ENCODE results near the gene KCNQ1. TPM values are rescaled to one million over a fixed set of nuclear protein-coding genes. Genes with fewer than 3 reads are reported as not detected.
A peak's percentile ranks its signal among the peaks of the same experiment; 100 is the strongest.

Gene KCNQ1
- total RNA-seq, 3 donors from 2014 or later = 15.5 to 44.7 (median 37.4) TPM

DNA sequence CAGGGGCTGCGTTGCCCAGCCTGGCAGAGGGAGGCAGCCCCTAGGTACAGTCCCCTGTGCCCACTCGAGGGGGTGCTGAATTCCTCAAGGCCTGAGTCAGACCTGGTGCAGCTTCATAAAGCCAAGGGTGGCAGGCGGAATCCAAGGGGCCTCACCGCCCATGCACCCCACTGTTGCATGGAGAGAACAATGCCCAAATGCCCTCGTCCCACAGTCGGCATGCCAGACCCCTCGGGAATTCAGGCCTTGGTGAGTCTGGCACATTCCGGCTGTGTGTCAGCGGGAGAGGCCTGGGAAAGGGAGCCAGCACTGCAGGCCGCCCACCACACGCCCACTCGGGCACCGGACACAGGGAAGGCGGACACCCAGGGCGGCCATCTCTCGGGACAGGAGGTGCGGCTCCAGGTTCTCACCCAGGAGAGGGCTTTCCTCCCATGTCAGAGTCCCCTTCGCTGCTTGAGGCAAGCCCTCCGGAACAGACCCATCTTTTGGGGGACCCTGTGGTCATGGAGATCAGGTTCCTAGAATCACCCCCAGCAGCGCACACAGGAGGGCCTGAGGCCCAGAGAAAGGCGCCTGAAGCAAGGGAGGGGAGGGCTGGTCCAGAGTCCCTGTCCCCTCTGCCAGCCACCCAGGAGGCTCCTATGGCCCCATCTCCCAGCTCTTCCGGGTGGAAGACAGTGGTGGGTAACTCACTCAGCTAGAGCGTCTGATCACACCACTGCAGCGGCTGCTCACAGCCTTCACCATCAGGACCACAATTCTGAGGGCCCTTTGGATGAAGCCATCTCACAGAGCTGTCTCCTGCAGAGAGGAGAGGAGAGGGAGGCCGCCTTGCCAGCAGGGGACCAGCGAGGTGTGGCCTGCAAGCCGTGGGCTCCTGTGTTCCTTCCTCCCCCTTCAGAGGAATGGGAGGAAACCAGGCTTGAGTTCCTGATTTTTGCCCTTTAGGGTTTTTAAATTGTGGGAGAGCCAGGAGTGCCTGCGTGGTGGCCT lies 286.6 kb downstream of the KCNQ1 start:
- DNase-seq (no peak), ATAC-seq (no peak)
- H3K4me3 ChIP-seq = no peak overlapping the region
- no peaks in the 10 kb centered on the region for H3K4me1 ChIP-seq (ENCODE audit: low read depth)
- TF ChIP-seq, protein P1, sequence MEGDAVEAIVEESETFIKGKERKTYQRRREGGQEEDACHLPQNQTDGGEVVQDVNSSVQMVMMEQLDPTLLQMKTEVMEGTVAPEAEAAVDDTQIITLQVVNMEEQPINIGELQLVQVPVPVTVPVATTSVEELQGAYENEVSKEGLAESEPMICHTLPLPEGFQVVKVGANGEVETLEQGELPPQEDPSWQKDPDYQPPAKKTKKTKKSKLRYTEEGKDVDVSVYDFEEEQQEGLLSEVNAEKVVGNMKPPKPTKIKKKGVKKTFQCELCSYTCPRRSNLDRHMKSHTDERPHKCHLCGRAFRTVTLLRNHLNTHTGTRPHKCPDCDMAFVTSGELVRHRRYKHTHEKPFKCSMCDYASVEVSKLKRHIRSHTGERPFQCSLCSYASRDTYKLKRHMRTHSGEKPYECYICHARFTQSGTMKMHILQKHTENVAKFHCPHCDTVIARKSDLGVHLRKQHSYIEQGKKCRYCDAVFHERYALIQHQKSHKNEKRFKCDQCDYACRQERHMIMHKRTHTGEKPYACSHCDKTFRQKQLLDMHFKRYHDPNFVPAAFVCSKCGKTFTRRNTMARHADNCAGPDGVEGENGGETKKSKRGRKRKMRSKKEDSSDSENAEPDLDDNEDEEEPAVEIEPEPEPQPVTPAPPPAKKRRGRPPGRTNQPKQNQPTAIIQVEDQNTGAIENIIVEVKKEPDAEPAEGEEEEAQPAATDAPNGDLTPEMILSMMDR (IDR thresholded peaks at IDR 0.05) = no peak
- H3K36me3 ChIP-seq (ENCODE audit: low read depth) = no peaks in the 10 kb centered on the region
- no peaks in the 10 kb centered on the region for H3K9me3 ChIP-seq
- intact Hi-C loops (cut with DNase I, micrococcal nuclease) = no loop called here

DNA sequence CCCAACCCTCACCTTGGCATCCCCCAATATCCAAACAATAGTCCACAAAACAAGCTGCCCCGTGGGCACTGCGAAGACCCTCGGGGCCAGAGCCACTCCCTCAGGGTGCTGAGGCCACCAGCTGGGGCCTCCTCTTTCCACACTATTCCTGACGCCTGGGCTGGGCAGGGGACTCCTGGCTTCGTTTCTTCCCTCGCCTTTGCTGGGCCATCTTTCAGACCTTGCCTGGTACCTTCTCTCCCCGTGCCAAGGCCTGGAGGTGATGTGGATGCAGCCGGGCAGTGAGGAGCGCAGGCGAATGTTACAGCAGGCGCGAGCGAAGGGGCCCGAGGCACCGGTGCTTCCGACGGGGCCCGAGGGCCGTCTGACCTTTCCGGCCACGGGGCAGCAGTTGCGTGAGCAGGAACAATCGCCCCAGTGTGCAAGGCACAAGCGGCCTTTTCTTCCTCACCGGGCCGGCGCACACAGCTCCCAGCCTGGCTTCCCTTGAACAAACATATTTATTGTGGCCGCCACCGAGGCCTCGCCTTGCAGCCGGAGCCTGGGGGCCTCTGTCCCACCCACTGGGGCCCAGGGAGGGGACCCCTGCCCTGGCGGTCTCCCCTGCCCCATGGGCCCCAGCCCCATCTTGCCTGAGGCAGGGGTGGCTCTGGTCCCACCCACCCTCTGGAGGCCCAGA lies 287.6 kb downstream of the KCNQ1 start:
- Histone ChIP-seq H3K36me3 (ENCODE audit: low read depth) (no peaks in the 10 kb centered on the region), H3K4me3 (no peak overlapping the region), H3K9me3 (no peaks in the 10 kb centered on the region), H3K4me1 (ENCODE audit: low read depth) (peaks cover 3% of the 10 kb centered on the region)
- TF ChIP-seq, protein P1 (IDR thresholded peaks at IDR 0.05) = no peak
- no peak for ATAC-seq
- intact Hi-C loops (cut with DNase I, micrococcal nuclease) = no loop called here
- no peak for DNase-seq

- H3K4me3 ChIP-seq = no peak overlapping the region
- no peak for ATAC-seq
- intact Hi-C loops (cut with DNase I, micrococcal nuclease) = no loop called here
These were observed 288.3 kb downstream of the KCNQ1 start for GRCh38 chr11:2732940-2733628.

GRCh38 chr11:2734181-2735052 lies 289.6 kb downstream of the KCNQ1 start:
- ATAC-seq = no peak
- H3K9me3 ChIP-seq = no peaks in the 10 kb centered on the region
- intact Hi-C loops (cut with DNase I, micrococcal nuclease) = no loop called here
- H3K4me1 ChIP-seq (ENCODE audit: low read depth) = peaks cover 7% of the 10 kb centered on the region
- H3K36me3 ChIP-seq (ENCODE audit: low read depth) = no peaks in the 10 kb centered on the region
- no peak overlapping the region for H3K4me3 ChIP-seq
- TF ChIP-seq, protein P1 (IDR thresholded peaks at IDR 0.05) = no peak
- DNase-seq = peak in 1 of 3 donors; percentile 41

More at GRCh38 chr11:2732940-2733628, 288.3 kb downstream of the KCNQ1 start:
- no peak for DNase-seq
- Histone ChIP-seq H3K9me3 (no peaks in the 10 kb centered on the region), H3K4me1 (ENCODE audit: low read depth) (peaks cover 7% of the 10 kb centered on the region), H3K36me3 (ENCODE audit: low read depth) (no peaks in the 10 kb centered on the region)
- TF ChIP-seq, protein P1 (IDR thresholded peaks at IDR 0.05) = no peak
